SK-N-SH (cell line): ENCODE measurements around the gene GRK5. TPM values are rescaled to one million over a fixed set of nuclear protein-coding genes. Genes with fewer than 3 reads are reported as not detected.

Experiments
- CTCF ChIA-PET: fragments of 300-600, 350-600 bp; formaldehyde crosslinking; extraction: SDS; loops from one replicate; lab custom pipeline; 2021; lab: Yijun Ruan, JAX
- POLR2A ChIA-PET: fragments of 350-600 bp; sonication (Branson Sonifier 250); formaldehyde crosslinking; extraction: SDS; loops from one replicate; lab custom pipeline; 2020; ENCODE audit warnings: antibody characterized with exemption, inconsistent platforms; lab: Yijun Ruan, JAX
- DNase-seq: peaks from one replicate; pipeline ENCODE4 v3.0.0; 2012
- H2AFZ ChIP-seq: fragments of 200-600 bp; sonication (generic); 2 replicates; pipeline ENCODE4 v1.8.1; 2016; ENCODE audit warnings: antibody characterized with exemption, mild to moderate bottlenecking, low read depth
- H3F3A ChIP-seq: fragments of 200-600 bp; sonication (generic); replicated peaks from 2 replicates; pipeline ENCODE3; 2016; ENCODE audit warnings: antibody characterized with exemption, mild to moderate bottlenecking; ENCODE audit not compliant: insufficient read depth
- H3K27ac ChIP-seq, 2 experiments: fragments of 200-500 bp in 1 of 2; fragments of 200-600 bp in 1 of 2; sonication (Bioruptor generic) in 1 of 2; sonication (generic), shearing (Covaris generic) in 1 of 2; 2 replicates each; pipeline versions ENCODE4 v1.5.1 to v1.6.1; 2014 to 2016; ENCODE audit warnings: low read depth in 2 of 2, inconsistent platforms in 1 of 2, low read length in 1 of 2, mild to moderate bottlenecking in 1 of 2, mixed read lengths in 1 of 2
- H3K27me3 ChIP-seq: fragments of 200-600 bp; sonication (generic), shearing (Covaris generic); 2 replicates; pipeline ENCODE4 v1.6.1; 2016; ENCODE audit warnings: mixed run types; ENCODE audit not compliant: insufficient read depth
- H3K36me3 ChIP-seq, 2 experiments: fragments of 200-500 bp in 1 of 2; fragments of 200-600 bp in 1 of 2; sonication (Bioruptor generic) in 1 of 2; sonication (generic) in 1 of 2; replicated peaks in 1 of 2; 2 replicates each; pipeline versions ENCODE3 to v1.5.1; 2014 to 2016; ENCODE audit warnings: low read length in 1 of 2, mild to moderate bottlenecking in 1 of 2; ENCODE audit not compliant: insufficient read depth in 2 of 2, control insufficient read depth in 1 of 2
- H3K4me1 ChIP-seq, 2 experiments: fragments of 200-500 bp in 1 of 2; fragments of 200-600 bp in 1 of 2; sonication (Bioruptor generic) in 1 of 2; sonication (generic), shearing (Covaris generic) in 1 of 2; 2 replicates each; pipeline versions ENCODE4 v1.5.1 to v1.6.1; 2014 to 2016; ENCODE audit warnings: low read depth in 1 of 2, low read length in 1 of 2, mixed run types in 1 of 2; ENCODE audit not compliant: insufficient read depth in 2 of 2, control insufficient read depth in 1 of 2
- H3K4me2 ChIP-seq: fragments of 200-600 bp; sonication (generic), shearing (Covaris generic); 2 replicates; pipeline ENCODE4 v1.6.1; 2017; ENCODE audit warnings: mixed run types
- H3K4me3 ChIP-seq, 2 experiments: fragments of 200-500 bp in 1 of 2; fragments of 200-600 bp in 1 of 2; sonication (Bioruptor generic) in 1 of 2; sonication (generic), shearing (Covaris generic) in 1 of 2; 2 replicates each; pipeline versions ENCODE4 v1.5.1 to v1.8.1; 2014 to 2016; ENCODE audit warnings: low read depth in 2 of 2, inconsistent platforms in 1 of 2, low read length in 1 of 2, mild to moderate bottlenecking in 1 of 2, mixed read lengths in 1 of 2, moderate library complexity in 1 of 2
- H3K79me2 ChIP-seq: fragments of 200-600 bp; sonication (generic); 2 replicates; pipeline ENCODE4 v1.8.1; 2017; ENCODE audit warnings: mild to moderate bottlenecking; ENCODE audit not compliant: insufficient read depth
- H3K9ac ChIP-seq: fragments of 200-600 bp; sonication (generic); 2 replicates; pipeline ENCODE4 v1.6.1; 2017; ENCODE audit warnings: mixed run types
- H3K9me2 ChIP-seq: fragments of 200-600 bp; sonication (generic); 2 replicates; pipeline ENCODE4 v1.6.1; 2017; ENCODE audit warnings: mixed run types
- H3K9me3 ChIP-seq: fragments of 200-600 bp; sonication (generic); 2 replicates; pipeline ENCODE4 v1.6.1; 2017; ENCODE audit warnings: mixed run types, mild to moderate bottlenecking, moderate library complexity
- H4K20me1 ChIP-seq: fragments of 200-600 bp; sonication (generic); 2 replicates; pipeline ENCODE4 v1.6.1; 2017; ENCODE audit warnings: mild to moderate bottlenecking, mixed run types; ENCODE audit not compliant: insufficient read depth
- CTCF ChIP-seq: fragments of 200-600 bp; sonication (generic); IDR thresholded peaks from 2 replicates; pipeline ENCODE4 v1.6.1; 2017; ENCODE audit warnings: antibody characterized with exemption, mild to moderate bottlenecking, moderate library complexity
- ELF1 ChIP-seq: IDR thresholded peaks from 2 replicates; pipeline ENCODE4 v1.4.0; 2012
- FOSL2 ChIP-seq: IDR thresholded peaks from 2 replicates; pipeline ENCODE4 v1.4.0; 2012; ENCODE audit warnings: low read depth, mild to moderate bottlenecking, moderate library complexity, borderline replicate concordance
- FOXJ3 ChIP-seq: sonication (generic); formaldehyde crosslinking; IDR thresholded peaks from 2 replicates; pipeline ENCODE4 v1.5.1; 2020; ENCODE audit warnings: mild to moderate bottlenecking, missing genetic modification reagents
- FOXM1 ChIP-seq: IDR thresholded peaks from 2 replicates; pipeline ENCODE4 v1.4.0; 2012; ENCODE audit warnings: low read depth, mild to moderate bottlenecking
- JUND ChIP-seq: IDR thresholded peaks from 2 replicates; pipeline ENCODE4 v1.4.0; 2012
- MAX ChIP-seq: IDR thresholded peaks from 2 replicates; pipeline ENCODE4 v1.4.0; 2012; ENCODE audit warnings: low read depth
- MEF2A ChIP-seq: IDR thresholded peaks from 2 replicates; pipeline ENCODE4 v1.4.0; 2012; ENCODE audit warnings: low read depth, borderline replicate concordance
- NFIC ChIP-seq: IDR thresholded peaks from 2 replicates; pipeline ENCODE4 v1.4.0; 2012; ENCODE audit warnings: borderline replicate concordance
- NRF1 ChIP-seq: IDR thresholded peaks from 2 replicates; pipeline ENCODE4 v1.6.1; 2012; ENCODE audit warnings: low read depth, mild to moderate bottlenecking, low read length
- POLR2AphosphoS5 ChIP-seq: IDR thresholded peaks from 2 replicates; pipeline ENCODE4 v1.6.1; 2012; ENCODE audit warnings: low read depth, low read length
- RCOR1 ChIP-seq: fragments of 150-350 bp; IDR thresholded peaks from 2 replicates; pipeline ENCODE4 v1.6.1; 2017; ENCODE audit warnings: antibody characterized with exemption, low read length
- RFX5 ChIP-seq: IDR thresholded peaks from 2 replicates; pipeline ENCODE4 v1.6.1; 2012; ENCODE audit warnings: mild to moderate bottlenecking, improper control_type of control experiment, low read length
- USF1 ChIP-seq: IDR thresholded peaks from 2 replicates; pipeline ENCODE4 v1.4.0; 2012; ENCODE audit warnings: low read depth, borderline replicate concordance
- YY1 ChIP-seq: IDR thresholded peaks from 2 replicates; pipeline ENCODE4 v1.4.0; 2012; ENCODE audit warnings: low read depth, mild to moderate bottlenecking
- ZBTB33 ChIP-seq: IDR thresholded peaks from 2 replicates; pipeline ENCODE4 v1.4.0; 2012; ENCODE audit warnings: low read depth, borderline replicate concordance
- WGBS: methylation state at CpG from one replicate; pipeline ENCODE4 v1.1.6; 2017; ENCODE audit warnings: low lambda C conversion rate; 5-methylcytosine and 5-hydroxymethylcytosine counted together
- polyA plus RNA-seq, 3 experiments: library from polyadenylated mRNA; depleted of rRNA; stranded (reverse); fragments of >200 nt; gene quantifications; 2 replicates each; pipeline ENCODE4 v1.2.3, GENCODE V29; 2012

Gene GRK5
- polyA plus RNA-seq, 1 of the 3 experiments (the other 2 are of a cell fraction) = 12.1 TPM

- Histone ChIP-seq H3K4me1 (peaks cover 28 to 43% of the 10 kb centered on the region in 2 experiments; a peak in 3 of 4 replicates), H2AFZ (no peak overlapping the region), H3K79me2 (no peaks in the 10 kb centered on the region), H3K9me2 (no peaks in the 10 kb centered on the region), H3K4me2 (no peak overlapping the region), H3F3A (peaks cover 12% of the 10 kb centered on the region), H3K9me3 (no peaks in the 10 kb centered on the region), H3K9ac (no peak overlapping the region), H4K20me1 (no peaks in the 10 kb centered on the region), H3K27ac (no peak overlapping the region), H3K4me3 (no peak overlapping the region), H3K27me3 (no peaks in the 10 kb centered on the region), H3K36me3 (no peaks in the 10 kb centered on the region)
- TF ChIP-seq USF1 (no peak), MEF2A (no peak), ZBTB33 (no peak), NFIC (no peak), FOXM1 (no peak), CTCF (no peak), NRF1 (no peak), ELF1 (no peak), FOXJ3 (CRISPR knock-in tag) (no peak), RFX5 (no peak)
- POLR2A ChIA-PET = no interaction called here
- WGBS = 95% methylated on average over 5 of the region's 5 CpGs
- CTCF ChIA-PET = interaction anchor here (0.8 kb wide), 1 partner anchor 25 kb away, joined by 3 read pairs; no protein-coding TSS in a partner anchor
- no peak for DNase-seq
Observed at GRCh38 chr10:119312241-119312640, 104.9 kb downstream of the GRK5 start.

GRCh38 chr10:119313024-119313423 lies 105.7 kb downstream of the GRK5 start:
- TF ChIP-seq JUND (no peak), YY1 (no peak), POLR2AphosphoS5 (no peak), FOSL2 (no peak), RCOR1 (no peak), MAX (no peak)
- TF ChIP-seq, all 33 proteins: peak for 0
- H3K9ac ChIP-seq = no peak overlapping the region
- peaks cover 34 to 45% of the 10 kb centered on the region in 2 experiments; a peak in 3 of 4 replicates for H3K4me1 ChIP-seq
- H3K27ac ChIP-seq = no peak overlapping the region
- H3K36me3 ChIP-seq = no peaks in the 10 kb centered on the region
- WGBS = 0% methylated on average over 1 of the region's 1 CpG
- no peaks in the 10 kb centered on the region for H3K9me3 ChIP-seq
- H3K79me2 ChIP-seq = no peaks in the 10 kb centered on the region
- H3K4me2 ChIP-seq = no peak overlapping the region
- H3K9me2 ChIP-seq = no peaks in the 10 kb centered on the region
- peaks cover 15% of the 10 kb centered on the region for H3F3A ChIP-seq
- H4K20me1 ChIP-seq = no peaks in the 10 kb centered on the region
- H2AFZ ChIP-seq = no peak overlapping the region
- DNase-seq = no peak
- CTCF ChIA-PET = no interaction called here
- POLR2A ChIA-PET = no interaction called here
- H3K4me3 ChIP-seq = no peak overlapping the region
- no peaks in the 10 kb centered on the region for H3K27me3 ChIP-seq
